GM18873 (cell line): ENCODE measurements around the gene TNNC1.

Source experiments
- ATAC-seq: cut with Tn5 transposase; IDR thresholded peaks from one replicate; pipeline ENCODE4 v1.9.1; 2021; ENCODE audit warnings: mild to moderate bottlenecking, moderate library complexity, moderate number of reproducible peaks; ENCODE audit not compliant: unreplicated experiment, low FRiP score

Gene TNNC1

GRCh38 chr3:52443791-52444687 lies 9.8 kb downstream of the TNNC1 start:
- no peak for ATAC-seq

- no peak for ATAC-seq
These were observed 10.6 kb downstream of the TNNC1 start for GRCh38 chr3:52443268-52443610.

GRCh38 chr3:52442409-52443267 lies 11.2 kb downstream of the TNNC1 start:
- no peak for ATAC-seq

- no peak for ATAC-seq
These were observed 12.0 kb downstream of the TNNC1 start for GRCh38 chr3:52441772-52442332.

GRCh38 chr3:52441091-52441771 lies 12.6 kb downstream of the TNNC1 start:
- ATAC-seq, result no peak

- ATAC-seq, result no peak
These were observed 13.2 kb downstream of the TNNC1 start for GRCh38 chr3:52440671-52441070.

GRCh38 chr3:52440249-52440551 lies 13.6 kb downstream of the TNNC1 start:
- ATAC-seq, result no peak

- ATAC-seq, result no peak
These were observed 14.2 kb downstream of the TNNC1 start for GRCh38 chr3:52439426-52440248.

- ATAC-seq, result no peak
These were observed 15.0 kb downstream of the TNNC1 start for GRCh38 chr3:52438579-52439425.

- no peak for ATAC-seq
These were observed 15.8 kb downstream of the TNNC1 start for GRCh38 chr3:52438104-52438376.

GRCh38 chr3:52437326-52438103 lies 16.3 kb downstream of the TNNC1 start:
- no peak for ATAC-seq

- no peak for ATAC-seq
These were observed 17.2 kb downstream of the TNNC1 start for GRCh38 chr3:52436500-52437149.

- ATAC-seq, result no peak
These were observed 18.4 kb downstream of the TNNC1 start for GRCh38 chr3:52435246-52436101.

GRCh38 chr3:52434491-52435115 lies 19.2 kb downstream of the TNNC1 start:
- no peak for ATAC-seq

- ATAC-seq, result no peak
These were observed 19.8 kb downstream of the TNNC1 start for GRCh38 chr3:52433996-52434479.

- ATAC-seq, result no peak
These were observed 20.4 kb downstream of the TNNC1 start for GRCh38 chr3:52433328-52433995.
